ENCODE results near the gene NANS. TPM values are rescaled to one million over a fixed set of nuclear protein-coding genes. Genes with fewer than 3 reads are reported as not detected.
A peak's percentile ranks its signal among the peaks of the same experiment; 100 is the strongest.

The NANS gene
- total RNA-seq, 1 experiment from 2014 or later: 57.9 TPM

GRCh38 chr9:98020476-98021145, 35.9 kb upstream of the NANS start:
- Mint-ChIP-seq H3K4me3 (no peak overlapping the region), H3K9me3 (no peaks in the 10 kb centered on the region), H3K27me3 (ENCODE audit: low read depth) (no peaks in the 10 kb centered on the region), H3K36me3 (peaks cover 24% of the 10 kb centered on the region), H3K4me1 (no peaks in the 10 kb centered on the region), H3K27ac (no peak overlapping the region)
- no peak for ATAC-seq
- CTCF ChIA-PET: interaction anchor here (0.7 to 1.0 kb wide), 3 partner anchors 14 to 98 kb away, joined by 3 read pairs; partner anchors contain the start of gene TRMO
- DNase-seq (ENCODE audit: low spot score): no peak
- TF ChIP-seq, protein P1, sequence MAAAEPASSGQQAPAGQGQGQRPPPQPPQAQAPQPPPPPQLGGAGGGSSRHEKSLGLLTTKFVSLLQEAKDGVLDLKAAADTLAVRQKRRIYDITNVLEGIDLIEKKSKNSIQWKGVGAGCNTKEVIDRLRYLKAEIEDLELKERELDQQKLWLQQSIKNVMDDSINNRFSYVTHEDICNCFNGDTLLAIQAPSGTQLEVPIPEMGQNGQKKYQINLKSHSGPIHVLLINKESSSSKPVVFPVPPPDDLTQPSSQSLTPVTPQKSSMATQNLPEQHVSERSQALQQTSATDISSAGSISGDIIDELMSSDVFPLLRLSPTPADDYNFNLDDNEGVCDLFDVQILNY (CRISPR knock-in tag; IDR thresholded peaks at IDR 0.05): no peak
- TF ChIP-seq GABPB1 (CRISPR knock-in tag; IDR thresholded peaks at IDR 0.05): no peak
- TF ChIP-seq, protein P2, sequence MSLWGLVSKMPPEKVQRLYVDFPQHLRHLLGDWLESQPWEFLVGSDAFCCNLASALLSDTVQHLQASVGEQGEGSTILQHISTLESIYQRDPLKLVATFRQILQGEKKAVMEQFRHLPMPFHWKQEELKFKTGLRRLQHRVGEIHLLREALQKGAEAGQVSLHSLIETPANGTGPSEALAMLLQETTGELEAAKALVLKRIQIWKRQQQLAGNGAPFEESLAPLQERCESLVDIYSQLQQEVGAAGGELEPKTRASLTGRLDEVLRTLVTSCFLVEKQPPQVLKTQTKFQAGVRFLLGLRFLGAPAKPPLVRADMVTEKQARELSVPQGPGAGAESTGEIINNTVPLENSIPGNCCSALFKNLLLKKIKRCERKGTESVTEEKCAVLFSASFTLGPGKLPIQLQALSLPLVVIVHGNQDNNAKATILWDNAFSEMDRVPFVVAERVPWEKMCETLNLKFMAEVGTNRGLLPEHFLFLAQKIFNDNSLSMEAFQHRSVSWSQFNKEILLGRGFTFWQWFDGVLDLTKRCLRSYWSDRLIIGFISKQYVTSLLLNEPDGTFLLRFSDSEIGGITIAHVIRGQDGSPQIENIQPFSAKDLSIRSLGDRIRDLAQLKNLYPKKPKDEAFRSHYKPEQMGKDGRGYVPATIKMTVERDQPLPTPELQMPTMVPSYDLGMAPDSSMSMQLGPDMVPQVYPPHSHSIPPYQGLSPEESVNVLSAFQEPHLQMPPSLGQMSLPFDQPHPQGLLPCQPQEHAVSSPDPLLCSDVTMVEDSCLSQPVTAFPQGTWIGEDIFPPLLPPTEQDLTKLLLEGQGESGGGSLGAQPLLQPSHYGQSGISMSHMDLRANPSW (CRISPR knock-in tag; conservative IDR thresholded peaks at IDR 0.05; ENCODE audit: low read depth): no peak
- TF ChIP-seq SMAD3 (CRISPR knock-in tag; IDR thresholded peaks at IDR 0.05; ENCODE audit: borderline replicate concordance): no peak
- TF ChIP-seq ZNF416 (CRISPR knock-in tag; IDR thresholded peaks at IDR 0.05): no peak
- no peak for TF ChIP-seq ZNF219 (CRISPR knock-in tag; IDR thresholded peaks at IDR 0.05; ENCODE audit: borderline replicate concordance)
- TF ChIP-seq, protein P3, sequence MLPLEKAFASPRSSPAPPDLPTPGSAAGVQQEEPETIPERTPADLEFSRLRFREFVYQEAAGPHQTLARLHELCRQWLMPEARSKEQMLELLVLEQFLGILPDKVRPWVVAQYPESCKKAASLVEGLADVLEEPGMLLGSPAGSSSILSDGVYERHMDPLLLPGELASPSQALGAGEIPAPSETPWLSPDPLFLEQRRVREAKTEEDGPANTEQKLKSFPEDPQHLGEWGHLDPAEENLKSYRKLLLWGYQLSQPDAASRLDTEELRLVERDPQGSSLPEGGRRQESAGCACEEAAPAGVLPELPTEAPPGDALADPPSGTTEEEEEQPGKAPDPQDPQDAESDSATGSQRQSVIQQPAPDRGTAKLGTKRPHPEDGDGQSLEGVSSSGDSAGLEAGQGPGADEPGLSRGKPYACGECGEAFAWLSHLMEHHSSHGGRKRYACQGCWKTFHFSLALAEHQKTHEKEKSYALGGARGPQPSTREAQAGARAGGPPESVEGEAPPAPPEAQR (CRISPR knock-in tag; IDR thresholded peaks at IDR 0.05): no peak
- POLR2A ChIA-PET: no interaction called here

DNA sequence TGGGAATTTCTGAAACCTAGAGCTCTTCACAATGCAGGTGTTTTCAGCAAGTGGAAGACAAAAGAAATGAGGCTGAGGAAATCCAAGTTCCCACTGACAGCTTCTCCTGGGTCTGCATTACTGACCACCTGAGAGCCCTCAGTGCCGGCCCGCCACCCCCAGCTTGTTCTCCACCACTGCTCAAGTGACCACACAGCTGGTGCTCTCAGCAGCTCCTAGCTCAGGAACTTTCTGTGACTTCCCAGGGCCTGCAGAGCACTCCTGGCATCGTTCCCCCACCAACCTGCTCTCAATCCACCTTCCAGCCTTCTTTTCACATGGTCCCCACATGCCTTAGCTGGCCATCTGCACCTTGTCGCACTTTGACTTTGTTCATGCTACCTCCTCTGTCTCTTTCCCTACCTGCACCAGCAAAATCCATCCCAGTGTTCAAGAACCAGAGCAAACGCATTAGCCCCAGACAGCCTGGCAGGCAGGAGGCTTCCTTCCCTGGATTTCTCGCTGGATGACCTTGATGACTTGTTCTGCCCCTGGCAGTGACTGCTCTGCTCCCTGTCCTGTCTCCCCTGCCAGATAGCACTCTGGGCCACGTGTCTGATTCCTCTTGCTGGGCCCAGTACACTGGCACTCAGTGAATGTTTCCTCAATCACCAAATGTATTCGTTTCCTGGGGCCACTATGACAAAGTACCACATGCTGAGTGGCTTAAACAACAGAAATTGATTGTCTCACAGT, 35.1 kb upstream of the NANS start:
- ChIA-PET POLR2A (no interaction called here), CTCF (interaction anchor here (0.7 to 1.0 kb wide), 2 partner anchors 13 to 99 kb away, joined by 3 read pairs; partner anchors contain the start of gene TRMO)
- Mint-ChIP-seq H3K27me3 (ENCODE audit: low read depth) (no peaks in the 10 kb centered on the region), H3K27ac (peak overlapping the region; percentile 16), H3K4me1 (peaks cover 3% of the 10 kb centered on the region; the same call in 1 of the 2 replicates), H3K4me3 (no peak overlapping the region), H3K9me3 (no peaks in the 10 kb centered on the region), H3K36me3 (peaks cover 17% of the 10 kb centered on the region)
- DNase-seq (ENCODE audit: low spot score): no peak
- ATAC-seq: no peak
- TF ChIP-seq, protein P4, sequence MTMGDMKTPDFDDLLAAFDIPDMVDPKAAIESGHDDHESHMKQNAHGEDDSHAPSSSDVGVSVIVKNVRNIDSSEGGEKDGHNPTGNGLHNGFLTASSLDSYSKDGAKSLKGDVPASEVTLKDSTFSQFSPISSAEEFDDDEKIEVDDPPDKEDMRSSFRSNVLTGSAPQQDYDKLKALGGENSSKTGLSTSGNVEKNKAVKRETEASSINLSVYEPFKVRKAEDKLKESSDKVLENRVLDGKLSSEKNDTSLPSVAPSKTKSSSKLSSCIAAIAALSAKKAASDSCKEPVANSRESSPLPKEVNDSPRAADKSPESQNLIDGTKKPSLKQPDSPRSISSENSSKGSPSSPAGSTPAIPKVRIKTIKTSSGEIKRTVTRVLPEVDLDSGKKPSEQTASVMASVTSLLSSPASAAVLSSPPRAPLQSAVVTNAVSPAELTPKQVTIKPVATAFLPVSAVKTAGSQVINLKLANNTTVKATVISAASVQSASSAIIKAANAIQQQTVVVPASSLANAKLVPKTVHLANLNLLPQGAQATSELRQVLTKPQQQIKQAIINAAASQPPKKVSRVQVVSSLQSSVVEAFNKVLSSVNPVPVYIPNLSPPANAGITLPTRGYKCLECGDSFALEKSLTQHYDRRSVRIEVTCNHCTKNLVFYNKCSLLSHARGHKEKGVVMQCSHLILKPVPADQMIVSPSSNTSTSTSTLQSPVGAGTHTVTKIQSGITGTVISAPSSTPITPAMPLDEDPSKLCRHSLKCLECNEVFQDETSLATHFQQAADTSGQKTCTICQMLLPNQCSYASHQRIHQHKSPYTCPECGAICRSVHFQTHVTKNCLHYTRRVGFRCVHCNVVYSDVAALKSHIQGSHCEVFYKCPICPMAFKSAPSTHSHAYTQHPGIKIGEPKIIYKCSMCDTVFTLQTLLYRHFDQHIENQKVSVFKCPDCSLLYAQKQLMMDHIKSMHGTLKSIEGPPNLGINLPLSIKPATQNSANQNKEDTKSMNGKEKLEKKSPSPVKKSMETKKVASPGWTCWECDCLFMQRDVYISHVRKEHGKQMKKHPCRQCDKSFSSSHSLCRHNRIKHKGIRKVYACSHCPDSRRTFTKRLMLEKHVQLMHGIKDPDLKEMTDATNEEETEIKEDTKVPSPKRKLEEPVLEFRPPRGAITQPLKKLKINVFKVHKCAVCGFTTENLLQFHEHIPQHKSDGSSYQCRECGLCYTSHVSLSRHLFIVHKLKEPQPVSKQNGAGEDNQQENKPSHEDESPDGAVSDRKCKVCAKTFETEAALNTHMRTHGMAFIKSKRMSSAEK (CRISPR knock-in tag; IDR thresholded peaks at IDR 0.05; ENCODE audit: borderline replicate concordance): no peak
- no peak for TF ChIP-seq NR3C1 (CRISPR knock-in tag; conservative IDR thresholded peaks at IDR 0.05; ENCODE audit: low read depth)
- TF ChIP-seq ZNF219 (CRISPR knock-in tag; IDR thresholded peaks at IDR 0.05; ENCODE audit: borderline replicate concordance): no peak
- TF ChIP-seq NR1H2 (CRISPR knock-in tag; IDR thresholded peaks at IDR 0.05): no peak
- TF ChIP-seq ZNF396 (CRISPR knock-in tag; IDR thresholded peaks at IDR 0.05; ENCODE audit: borderline replicate concordance): no peak
- TF ChIP-seq JUN (CRISPR knock-in tag; IDR thresholded peaks at IDR 0.05): no peak
- TF ChIP-seq ZNF671 (CRISPR knock-in tag; IDR thresholded peaks at IDR 0.05): no peak
- TF ChIP-seq, protein P5, sequence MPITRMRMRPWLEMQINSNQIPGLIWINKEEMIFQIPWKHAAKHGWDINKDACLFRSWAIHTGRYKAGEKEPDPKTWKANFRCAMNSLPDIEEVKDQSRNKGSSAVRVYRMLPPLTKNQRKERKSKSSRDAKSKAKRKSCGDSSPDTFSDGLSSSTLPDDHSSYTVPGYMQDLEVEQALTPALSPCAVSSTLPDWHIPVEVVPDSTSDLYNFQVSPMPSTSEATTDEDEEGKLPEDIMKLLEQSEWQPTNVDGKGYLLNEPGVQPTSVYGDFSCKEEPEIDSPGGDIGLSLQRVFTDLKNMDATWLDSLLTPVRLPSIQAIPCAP (CRISPR knock-in tag; IDR thresholded peaks at IDR 0.05): no peak
- no peak for TF ChIP-seq GRHL2 (CRISPR knock-in tag; IDR thresholded peaks at IDR 0.05; ENCODE audit: insufficient replicate concordance, severe bottlenecking)
- no peak for TF ChIP-seq KAT7 (CRISPR knock-in tag; IDR thresholded peaks at IDR 0.05; ENCODE audit: borderline replicate concordance)
- no peak for TF ChIP-seq TEAD4 (CRISPR knock-in tag; IDR thresholded peaks at IDR 0.05)
- no peak for TF ChIP-seq NFATC4 (CRISPR knock-in tag; IDR thresholded peaks at IDR 0.05)
- TF ChIP-seq, protein P6, sequence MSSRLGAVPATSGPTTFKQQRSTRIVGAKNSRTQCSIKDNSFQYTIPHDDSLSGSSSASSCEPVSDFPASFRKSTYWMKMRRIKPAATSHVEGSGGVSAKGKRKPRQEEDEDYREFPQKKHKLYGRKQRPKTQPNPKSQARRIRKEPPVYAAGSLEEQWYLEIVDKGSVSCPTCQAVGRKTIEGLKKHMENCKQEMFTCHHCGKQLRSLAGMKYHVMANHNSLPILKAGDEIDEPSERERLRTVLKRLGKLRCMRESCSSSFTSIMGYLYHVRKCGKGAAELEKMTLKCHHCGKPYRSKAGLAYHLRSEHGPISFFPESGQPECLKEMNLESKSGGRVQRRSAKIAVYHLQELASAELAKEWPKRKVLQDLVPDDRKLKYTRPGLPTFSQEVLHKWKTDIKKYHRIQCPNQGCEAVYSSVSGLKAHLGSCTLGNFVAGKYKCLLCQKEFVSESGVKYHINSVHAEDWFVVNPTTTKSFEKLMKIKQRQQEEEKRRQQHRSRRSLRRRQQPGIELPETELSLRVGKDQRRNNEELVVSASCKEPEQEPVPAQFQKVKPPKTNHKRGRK (CRISPR knock-in tag; IDR thresholded peaks at IDR 0.05; ENCODE audit: borderline replicate concordance): no peak
- TF ChIP-seq TCF7 (CRISPR knock-in tag; IDR thresholded peaks at IDR 0.05; ENCODE audit: low read depth): no peak
- no peak for TF ChIP-seq GTF2I (CRISPR knock-in tag; conservative IDR thresholded peaks at IDR 0.05)
